Ectodermal cell (in vitro differentiated cells): ENCODE results near the gene AJM1.
"Not testable (repeated sequence)": the region's sequence is repeated elsewhere in the genome, so short reads cannot be mapped to it uniquely, and the experiment has no call there.

Experiments used
- H3K27ac ChIP-seq: 2 replicates; pipeline ENCODE4 v1.7.0; 2013; ENCODE audit warnings: mild to moderate bottlenecking, low read depth, low read length; ENCODE audit not compliant: insufficient read depth, poor library complexity, severe bottlenecking
- H3K27me3 ChIP-seq: 2 replicates; pipeline ENCODE4 v1.7.0; 2013; ENCODE audit warnings: mild to moderate bottlenecking, low read length; ENCODE audit not compliant: insufficient read depth, control insufficient read depth, poor library complexity, severe bottlenecking
- H3K36me3 ChIP-seq: one replicate; pipeline ENCODE4 v1.7.0; 2013; ENCODE audit warnings: low read length; ENCODE audit not compliant: control insufficient read depth, insufficient read depth
- H3K4me1 ChIP-seq: one replicate; pipeline ENCODE4 v1.7.0; 2013; ENCODE audit warnings: low read length; ENCODE audit not compliant: control insufficient read depth, insufficient read depth
- H3K4me3 ChIP-seq: 2 replicates; pipeline ENCODE4 v1.7.0; 2013; ENCODE audit warnings: low read depth, low read length, control low read depth; ENCODE audit not compliant: insufficient read depth
- H3K9me3 ChIP-seq: 2 replicates; pipeline ENCODE4 v1.7.0; 2013; ENCODE audit warnings: mild to moderate bottlenecking, low read length, moderate library complexity; ENCODE audit not compliant: control insufficient read depth
- WGBS, 2 experiments: methylation state at CpG; one replicate each; pipeline ENCODE4 v1.1.7; 2013; ENCODE audit warnings: missing lambda C conversion rate in 2 of 2; 5-methylcytosine and 5-hydroxymethylcytosine counted together

The AJM1 gene

GRCh38 chr9:136840877-136841645, 1.2 kb upstream of the AJM1 start:
- Histone ChIP-seq H3K4me1 (peaks cover 41% of the 10 kb centered on the region), H3K36me3 (peaks cover 3% of the 10 kb centered on the region), H3K27me3 (peaks cover 20% of the 10 kb centered on the region), H3K9me3 (no peaks in the 10 kb centered on the region), H3K4me3 (no peak overlapping the region), H3K27ac (peak overlapping the region; percentile 50)
- 70 to 71% methylated on average over 28 of the region's 28 CpGs for WGBS, 2 experiments

- Histone ChIP-seq H3K4me1 (peaks cover 41% of the 10 kb centered on the region), H3K27me3 (peaks cover 26% of the 10 kb centered on the region), H3K27ac (peak overlapping the region; percentile 50)
- not testable (repeated sequence) for H3K36me3 ChIP-seq, H3K4me3 ChIP-seq, H3K9me3 ChIP-seq
- WGBS, 2 experiments = 54 to 59% methylated on average over 16 of the region's 16 CpGs
Measured at GRCh38 chr9:136841646-136842379, 465 bp upstream of the AJM1 start.

- H3K36me3 ChIP-seq, H3K27ac ChIP-seq, H3K4me3 ChIP-seq, H3K9me3 ChIP-seq: not testable (repeated sequence)
- WGBS, 2 experiments = 65 to 77% methylated on average over 21 of the region's 21 CpGs
- H3K27me3 ChIP-seq = peaks cover 29% of the 10 kb centered on the region
- peaks cover 41% of the 10 kb centered on the region for H3K4me1 ChIP-seq
Measured at GRCh38 chr9:136843159-136843800, 1.0 kb downstream of the AJM1 start.

- 69 to 71% methylated on average over 99 of the region's 99 CpGs for WGBS, 2 experiments
- H3K4me1 ChIP-seq = peaks cover 39% of the 10 kb centered on the region
- H3K27me3 ChIP-seq = peaks cover 29% of the 10 kb centered on the region
- H3K9me3 ChIP-seq, H3K4me3 ChIP-seq, H3K36me3 ChIP-seq, H3K27ac ChIP-seq: not testable (repeated sequence)
Measured at GRCh38 chr9:136843801-136844740, 1.8 kb downstream of the AJM1 start.

GRCh38 chr9:136844761-136845464, 2.6 kb downstream of the AJM1 start:
- H3K4me1 ChIP-seq = peaks cover 30% of the 10 kb centered on the region
- WGBS, 2 experiments = 90 to 92% methylated on average over 88 of the region's 88 CpGs
- H3K4me3 ChIP-seq = no peak overlapping the region

GRCh38 chr9:136845465-136846260, 3.4 kb downstream of the AJM1 start:
- H3K4me3 ChIP-seq = no peak overlapping the region
- peaks cover 29% of the 10 kb centered on the region for H3K27me3 ChIP-seq
- no peak overlapping the region for H3K27ac ChIP-seq
- peaks cover 29% of the 10 kb centered on the region for H3K4me1 ChIP-seq
- peaks cover under 1% of the 10 kb centered on the region for H3K36me3 ChIP-seq
- no peaks in the 10 kb centered on the region for H3K9me3 ChIP-seq
- WGBS, 2 experiments = 96% methylated on average over 102 of the region's 102 CpGs

More at GRCh38 chr9:136844761-136845464, 2.6 kb downstream of the AJM1 start:
- no peak overlapping the region for H3K27ac ChIP-seq
- H3K27me3 ChIP-seq = peaks cover 29% of the 10 kb centered on the region
- H3K36me3 ChIP-seq = no peaks in the 10 kb centered on the region
- H3K9me3 ChIP-seq = no peaks in the 10 kb centered on the region

GRCh38 chr9:136846376-136847087, 4.3 kb downstream of the AJM1 start:
- no peak overlapping the region for H3K27ac ChIP-seq

GRCh38 chr9:136847088-136847825, 5.0 kb downstream of the AJM1 start:
- H3K4me1 ChIP-seq = peaks cover 13% of the 10 kb centered on the region
- peak overlapping the region; percentile 71 for H3K4me3 ChIP-seq
- 18 to 21% methylated on average over 73 to 75 of the region's 75 CpGs for WGBS, 2 experiments
- H3K36me3 ChIP-seq = peaks cover 8% of the 10 kb centered on the region
- no peaks in the 10 kb centered on the region for H3K9me3 ChIP-seq
- peaks cover 29% of the 10 kb centered on the region for H3K27me3 ChIP-seq
- peak overlapping the region; percentile 50 for H3K27ac ChIP-seq

More at GRCh38 chr9:136846376-136847087, 4.3 kb downstream of the AJM1 start:
- Histone ChIP-seq H3K9me3 (no peaks in the 10 kb centered on the region), H3K36me3 (peaks cover 5% of the 10 kb centered on the region), H3K27me3 (peaks cover 29% of the 10 kb centered on the region), H3K4me3 (peak overlapping the region; percentile 71), H3K4me1 (peaks cover 20% of the 10 kb centered on the region)
- 71 to 72% methylated on average over 98 of the region's 98 CpGs for WGBS, 2 experiments
